HUES64 (cell line): Measurements from ENCODE around the gene PPARA.

Experiments used
- H3K27ac ChIP-seq: 2 replicates; pipeline ENCODE4 v1.7.0; 2013; ENCODE audit warnings: low read depth, low read length, inconsistent platforms
- H3K27me3 ChIP-seq: 2 replicates; pipeline ENCODE4 v1.6.1; 2013; ENCODE audit warnings: mild to moderate bottlenecking, low read length; ENCODE audit not compliant: insufficient read depth
- H3K36me3 ChIP-seq: 2 replicates; pipeline ENCODE4 v1.6.1; 2013; ENCODE audit warnings: mild to moderate bottlenecking, low read length; ENCODE audit not compliant: insufficient read depth
- H3K4me1 ChIP-seq: 2 replicates; pipeline ENCODE4 v1.6.1; 2013; ENCODE audit warnings: mild to moderate bottlenecking, low read length, moderate library complexity; ENCODE audit not compliant: insufficient read depth
- H3K4me3 ChIP-seq: 2 replicates; pipeline ENCODE4 v1.5.1; 2013; ENCODE audit warnings: mild to moderate bottlenecking, low read length, moderate library complexity
- H3K9ac ChIP-seq: 2 replicates; pipeline ENCODE4 v1.6.1; 2013; ENCODE audit warnings: mild to moderate bottlenecking, low read depth, low read length
- H3K9me3 ChIP-seq: 2 replicates; pipeline ENCODE4 v1.6.1; 2013; ENCODE audit warnings: low read depth, low read length; ENCODE audit not compliant: insufficient read depth
- WGBS: fragments of 150-250, 120-280 bp; methylation state at CpG from one replicate; pipeline ENCODE4 v1.1.7; 2013; ENCODE audit warnings: missing lambda C conversion rate; 5-methylcytosine and 5-hydroxymethylcytosine counted together

Gene PPARA

DNA sequence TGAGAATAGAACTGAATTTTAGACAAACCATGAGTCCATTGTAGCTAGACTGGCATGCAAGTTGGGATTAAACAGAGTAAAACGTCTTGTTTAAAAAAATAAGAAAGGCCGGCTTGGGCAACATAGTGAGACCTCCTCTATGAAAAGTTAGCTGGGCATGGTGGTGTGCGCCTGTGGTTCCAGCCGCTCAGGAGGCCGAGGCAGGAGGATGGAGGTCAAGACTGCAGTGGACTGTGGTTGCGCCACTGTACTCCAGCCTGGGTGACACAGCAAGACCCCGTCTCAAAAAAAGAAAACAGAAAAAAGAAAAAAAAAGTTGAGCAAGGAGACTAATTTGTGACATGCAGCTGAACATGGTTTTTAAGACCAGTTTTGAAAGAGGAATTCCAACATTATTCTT is 76.3 kb downstream of the PPARA start:
- 93% methylated on average over 7 of the region's 7 CpGs for WGBS
- H3K27ac ChIP-seq = no peak overlapping the region

GRCh38 chr22:46229701-46230100 is 79.4 kb downstream of the PPARA start:
- Histone ChIP-seq H3K9ac (no peak overlapping the region), H3K27me3 (no peaks in the 10 kb centered on the region), H3K4me1 (no peaks in the 10 kb centered on the region), H3K9me3 (no peaks in the 10 kb centered on the region), H3K36me3 (no peaks in the 10 kb centered on the region), H3K27ac (no peak overlapping the region), H3K4me3 (no peak overlapping the region)
- 96% methylated on average over 8 of the region's 8 CpGs for WGBS

More for the DNA sequence above, 76.3 kb downstream of the PPARA start:
- no peaks in the 10 kb centered on the region for H3K9me3 ChIP-seq
- H3K4me1 ChIP-seq = peaks cover 3% of the 10 kb centered on the region; the same call in 1 of the 2 replicates
- H3K27me3 ChIP-seq = no peaks in the 10 kb centered on the region
- H3K36me3 ChIP-seq = no peaks in the 10 kb centered on the region
- H3K4me3 ChIP-seq = no peak overlapping the region
- H3K9ac ChIP-seq = no peak overlapping the region

DNA sequence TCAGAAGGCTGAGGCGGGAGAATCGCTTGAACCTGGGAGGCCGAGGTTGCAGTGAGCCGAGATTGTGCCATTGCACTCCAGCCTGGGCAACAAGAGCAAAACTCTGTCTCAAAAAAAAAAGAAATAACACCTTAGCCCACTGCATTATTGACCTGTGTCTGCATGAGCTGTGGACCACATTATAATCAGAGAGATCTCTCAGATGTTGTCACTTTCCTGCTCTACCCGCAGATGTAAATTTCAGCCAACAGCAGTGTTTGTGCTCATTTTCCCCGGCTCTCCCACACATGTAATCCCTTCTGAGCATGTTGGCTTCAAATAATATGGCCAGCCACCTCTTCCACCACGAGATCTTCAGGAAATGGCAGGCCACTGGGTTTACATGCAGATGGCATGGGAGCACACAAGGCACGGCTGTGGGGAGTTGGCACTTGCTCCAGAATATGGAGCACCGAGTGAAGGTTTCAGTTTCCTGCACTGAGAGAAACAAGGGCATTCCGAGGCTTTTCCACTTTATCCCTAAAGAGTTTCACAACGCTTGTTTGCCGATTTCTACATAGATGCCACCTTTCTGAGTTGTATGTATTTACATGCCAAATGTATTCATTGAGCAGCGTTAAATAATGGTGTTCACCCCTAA is 80.1 kb downstream of the PPARA start:
- H3K4me1 ChIP-seq = no peaks in the 10 kb centered on the region
- no peak overlapping the region for H3K27ac ChIP-seq
- H3K36me3 ChIP-seq = no peaks in the 10 kb centered on the region
- H3K9me3 ChIP-seq = no peaks in the 10 kb centered on the region
- H3K27me3 ChIP-seq = no peaks in the 10 kb centered on the region
- no peak overlapping the region for H3K4me3 ChIP-seq
- no peak overlapping the region for H3K9ac ChIP-seq
- WGBS = 91% methylated on average over 13 of the region's 13 CpGs

- H3K36me3 ChIP-seq = no peaks in the 10 kb centered on the region
- WGBS = 89% methylated on average over 9 of the region's 9 CpGs
- H3K4me1 ChIP-seq = no peaks in the 10 kb centered on the region
- no peaks in the 10 kb centered on the region for H3K27me3 ChIP-seq
- no peak overlapping the region for H3K4me3 ChIP-seq
- H3K9me3 ChIP-seq = no peaks in the 10 kb centered on the region
- no peak overlapping the region for H3K27ac ChIP-seq
- no peak overlapping the region for H3K9ac ChIP-seq
Measured at GRCh38 chr22:46233231-46233630, 82.9 kb downstream of the PPARA start.

DNA sequence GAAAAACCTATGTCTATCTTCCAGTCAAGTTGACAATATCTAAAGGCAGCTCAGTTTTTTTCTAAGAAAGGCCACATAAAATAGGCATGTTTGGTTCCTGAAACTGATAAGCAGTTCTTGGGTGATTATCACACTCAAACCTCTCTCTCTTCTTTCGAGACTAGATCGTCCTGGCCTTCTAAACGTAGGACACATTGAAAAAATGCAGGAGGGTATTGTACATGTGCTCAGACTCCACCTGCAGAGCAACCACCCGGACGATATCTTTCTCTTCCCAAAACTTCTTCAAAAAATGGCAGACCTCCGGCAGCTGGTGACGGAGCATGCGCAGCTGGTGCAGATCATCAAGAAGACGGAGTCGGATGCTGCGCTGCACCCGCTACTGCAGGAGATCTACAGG is 84.6 kb downstream of the PPARA start:
- Histone ChIP-seq H3K27ac (no peak overlapping the region), H3K4me3 (no peak overlapping the region), H3K9ac (no peak overlapping the region), H3K9me3 (no peaks in the 10 kb centered on the region), H3K27me3 (no peaks in the 10 kb centered on the region), H3K4me1 (no peaks in the 10 kb centered on the region), H3K36me3 (no peaks in the 10 kb centered on the region)
- WGBS = 93% methylated on average over 12 of the region's 12 CpGs

DNA sequence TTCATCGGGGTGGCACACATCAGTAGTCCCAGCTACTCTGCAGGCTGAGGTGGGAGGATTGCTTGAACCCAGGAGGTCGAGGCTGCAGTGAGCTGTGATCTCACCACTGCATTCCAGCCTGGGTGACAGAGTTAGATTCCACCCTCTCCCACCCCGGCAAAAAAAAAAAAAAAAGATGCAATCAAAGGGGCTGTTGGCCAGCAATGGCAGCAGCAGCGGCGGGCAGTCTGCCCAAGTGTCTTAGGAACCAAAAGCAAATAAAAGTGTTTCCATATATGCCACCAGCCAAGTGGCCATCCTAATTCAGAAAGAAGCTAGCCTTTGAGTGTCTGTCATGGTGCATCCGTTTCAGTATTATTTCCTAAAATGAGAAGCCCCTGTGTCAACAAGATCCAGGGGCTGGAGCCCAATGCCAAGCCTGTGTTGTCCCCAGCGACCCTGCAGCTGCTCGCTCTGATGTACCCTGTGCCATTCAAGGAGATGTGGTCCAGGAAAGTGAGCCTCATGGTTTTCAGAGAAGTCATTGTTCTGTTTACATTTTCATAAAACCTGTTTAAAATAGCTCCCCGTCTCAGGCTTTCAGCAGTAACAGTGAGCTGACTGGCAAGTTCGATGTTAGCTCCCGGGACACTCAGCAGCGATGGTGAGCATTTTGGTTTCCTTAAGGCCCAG is 87.3 kb downstream of the PPARA start:
- 87% methylated on average over 12 of the region's 12 CpGs for WGBS
- Histone ChIP-seq H3K4me1 (no peaks in the 10 kb centered on the region), H3K9me3 (no peaks in the 10 kb centered on the region), H3K27ac (no peak overlapping the region), H3K27me3 (no peaks in the 10 kb centered on the region), H3K36me3 (no peaks in the 10 kb centered on the region), H3K9ac (no peak overlapping the region), H3K4me3 (no peak overlapping the region)

DNA sequence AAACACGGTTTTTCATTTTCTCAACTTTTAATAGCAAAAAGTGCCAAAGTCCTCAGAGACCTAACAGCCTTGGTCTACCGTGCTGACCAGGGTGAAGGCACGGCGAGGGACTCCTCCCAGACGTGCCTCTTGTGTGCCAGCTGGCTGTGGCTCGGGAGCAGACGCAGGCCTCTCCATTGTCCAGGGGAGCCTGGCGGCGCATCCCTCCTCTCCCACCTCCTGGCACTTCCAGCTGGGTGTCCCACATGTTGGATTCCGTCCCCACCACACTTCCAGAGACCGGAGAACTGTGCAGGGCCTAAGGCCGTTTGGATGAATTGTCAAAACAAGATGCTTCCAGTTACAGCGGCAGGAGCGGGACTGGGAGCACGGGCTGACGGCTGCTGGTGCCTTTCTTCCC is 88.2 kb downstream of the PPARA start:
- H3K36me3 ChIP-seq = no peaks in the 10 kb centered on the region
- H3K27ac ChIP-seq = no peak overlapping the region
- no peaks in the 10 kb centered on the region for H3K27me3 ChIP-seq
- no peak overlapping the region for H3K9ac ChIP-seq
- no peak overlapping the region for H3K4me3 ChIP-seq
- 95% methylated on average over 16 of the region's 16 CpGs for WGBS
- H3K9me3 ChIP-seq = no peaks in the 10 kb centered on the region
- H3K4me1 ChIP-seq = no peaks in the 10 kb centered on the region

- Histone ChIP-seq H3K27me3 (no peaks in the 10 kb centered on the region), H3K4me3 (no peak overlapping the region), H3K9me3 (no peaks in the 10 kb centered on the region), H3K36me3 (peaks cover 7% of the 10 kb centered on the region; the same call in 1 of the 2 replicates), H3K27ac (no peak overlapping the region), H3K4me1 (no peaks in the 10 kb centered on the region), H3K9ac (no peak overlapping the region)
- 94% methylated on average over 20 of the region's 20 CpGs for WGBS
Measured at GRCh38 chr22:46239261-46240048, 89.1 kb downstream of the PPARA start.

DNA sequence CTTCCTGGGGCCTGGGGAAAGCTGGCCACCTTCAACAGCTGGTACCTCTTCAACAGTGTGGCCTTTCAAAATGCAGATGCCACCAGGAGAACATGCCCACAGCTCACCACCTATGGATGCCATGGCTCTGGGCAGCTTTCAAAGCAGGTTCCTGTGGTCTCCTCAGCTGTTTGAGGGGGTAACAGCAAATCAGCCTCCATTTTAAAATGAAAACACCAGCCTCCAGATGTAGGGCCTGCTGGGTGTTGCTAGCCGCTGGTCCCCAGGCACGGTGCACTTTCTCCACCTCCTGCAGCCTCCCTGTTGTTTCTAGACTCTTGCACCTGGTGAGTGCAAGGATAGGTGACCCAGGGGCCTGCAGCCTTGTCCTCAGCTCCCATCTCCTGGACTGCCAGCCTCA is 89.7 kb downstream of the PPARA start:
- no peaks in the 10 kb centered on the region for H3K4me1 ChIP-seq
- 96% methylated on average over 2 of the region's 2 CpGs for WGBS
- no peak overlapping the region for H3K27ac ChIP-seq
- peaks cover 13% of the 10 kb centered on the region; the same call in 1 of the 2 replicates for H3K36me3 ChIP-seq
- no peaks in the 10 kb centered on the region for H3K9me3 ChIP-seq
- no peaks in the 10 kb centered on the region for H3K27me3 ChIP-seq
- H3K9ac ChIP-seq = no peak overlapping the region
- H3K4me3 ChIP-seq = no peak overlapping the region

- Histone ChIP-seq H3K9ac (no peak overlapping the region), H3K4me1 (no peaks in the 10 kb centered on the region), H3K9me3 (no peaks in the 10 kb centered on the region), H3K27me3 (no peaks in the 10 kb centered on the region), H3K36me3 (peaks cover 18% of the 10 kb centered on the region; the same call in 1 of the 2 replicates), H3K27ac (no peak overlapping the region), H3K4me3 (no peak overlapping the region)
- 97% methylated on average over 6 of the region's 6 CpGs for WGBS
Measured at GRCh38 chr22:46240506-46240905, 90.2 kb downstream of the PPARA start.

DNA sequence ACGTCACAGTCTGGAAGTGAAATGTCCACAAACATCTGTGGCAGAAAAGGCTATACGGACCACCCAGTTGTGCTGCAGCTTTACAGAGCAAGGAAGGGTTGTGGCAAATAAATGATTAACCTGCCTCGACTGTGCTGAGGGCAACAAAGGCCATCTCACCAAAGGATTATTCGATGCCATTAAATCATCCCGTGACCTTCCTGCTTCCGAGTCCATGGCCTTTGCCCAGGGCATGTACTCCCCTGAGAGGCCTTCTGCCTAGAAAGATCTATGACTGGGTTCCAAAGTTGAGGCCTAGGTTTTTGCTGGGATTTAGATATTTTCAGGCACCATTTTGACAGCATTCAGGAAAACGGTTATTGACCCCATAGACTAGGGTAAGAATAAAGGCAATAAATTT is 90.6 kb downstream of the PPARA start:
- Histone ChIP-seq H3K27ac (no peak overlapping the region), H3K4me3 (no peak overlapping the region), H3K27me3 (no peaks in the 10 kb centered on the region), H3K4me1 (no peaks in the 10 kb centered on the region), H3K9me3 (no peaks in the 10 kb centered on the region), H3K36me3 (peaks cover 18% of the 10 kb centered on the region; the same call in 1 of the 2 replicates), H3K9ac (no peak overlapping the region)
- WGBS = 82% methylated on average over 7 of the region's 7 CpGs
